ENCODE results near the gene GRIA1. TPM values are rescaled to one million over a fixed set of nuclear protein-coding genes. Genes with fewer than 3 reads are reported as not detected.

Gene GRIA1
- total and polyA plus RNA-seq, 10 of the 15 experiments (the other 5 are each of a cell fraction or from before 2014, with no cell fraction given): 0.04 to 0.18 (median 0.04) TPM; not detected in 7

DNA sequence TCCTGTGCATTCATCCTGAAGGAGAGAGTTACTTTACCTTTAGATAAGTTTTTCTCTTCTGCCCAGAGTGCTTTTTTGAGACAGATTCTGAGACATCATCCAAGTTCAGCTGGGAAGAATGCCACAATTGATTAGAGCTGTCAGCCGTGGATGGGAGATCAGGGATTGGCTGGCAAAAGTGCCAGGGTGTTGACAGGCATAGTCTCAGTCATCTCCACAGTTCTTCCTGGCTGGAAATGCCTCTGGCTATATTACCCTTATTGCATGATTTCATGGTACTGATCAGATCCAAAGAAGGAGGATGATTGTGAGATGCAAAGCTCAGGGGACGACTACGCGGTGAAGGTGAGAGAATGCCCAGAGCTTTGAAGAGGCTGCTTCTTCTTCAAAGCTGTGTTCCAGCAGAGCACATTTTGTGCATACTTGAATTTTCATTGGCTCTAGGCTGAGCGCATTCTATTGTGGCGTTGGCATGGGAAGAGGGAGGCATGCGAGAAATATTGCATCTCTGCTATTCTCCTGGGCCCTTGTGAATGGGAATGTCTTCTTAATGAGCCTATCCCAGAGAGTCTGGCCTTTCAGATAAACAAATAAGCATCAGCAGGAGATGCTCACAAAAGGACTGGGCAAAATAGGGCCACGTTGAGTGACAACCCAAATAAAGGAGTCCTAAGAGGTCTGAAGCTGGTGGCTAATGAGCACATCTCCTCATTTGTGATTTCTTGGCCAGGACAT, 82.1 kb downstream of the GRIA1 start (continued):
- TF ChIP-seq CTCF (IDR thresholded peaks at IDR 0.05 in 2 of 3, conservative IDR thresholded peaks at IDR 0.05 in 1 of 3; ENCODE audit: control insufficient read depth in 2 of 3, extremely low read depth in 1 of 3, insufficient read depth in 1 of 3, low read depth in 3 of 3, low read length in 3 of 3): no peak

DNA sequence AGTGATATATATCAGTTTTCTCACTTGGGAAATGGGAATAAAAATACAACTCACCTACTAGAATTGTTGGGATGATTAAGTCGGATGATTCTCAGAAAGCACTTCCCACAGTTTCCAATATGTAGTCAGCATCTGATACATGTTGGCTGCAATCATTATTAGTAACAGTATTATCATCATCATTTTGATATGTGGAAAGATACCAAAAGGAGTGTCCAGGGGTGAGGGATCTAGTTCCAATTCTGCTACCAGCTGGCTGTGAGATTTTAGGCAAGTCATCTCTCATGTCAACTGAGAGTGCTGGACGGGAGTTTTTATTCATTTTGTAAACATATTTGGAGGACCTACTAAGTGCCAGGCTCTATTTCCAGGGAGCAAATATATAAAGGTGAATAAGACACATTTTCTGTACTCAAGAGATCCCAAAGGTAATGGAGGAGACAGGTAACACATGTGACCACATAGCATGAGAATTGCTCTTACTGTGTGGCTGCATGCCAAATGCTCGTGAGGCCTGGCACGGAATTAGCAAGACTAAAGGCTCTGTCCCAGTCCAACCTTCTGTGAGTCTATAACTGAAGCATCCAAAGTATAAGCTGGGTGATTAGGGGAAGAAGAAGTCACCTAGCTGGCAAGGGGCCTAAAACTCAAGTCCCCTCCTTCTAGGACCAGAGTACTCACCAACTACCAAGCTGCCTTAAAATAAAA, 83.0 kb downstream of the GRIA1 start:
- Histone ChIP-seq H3K4me3 (no peak overlapping the region), H3K4me1 (ENCODE audit: control insufficient read depth, insufficient read depth, low read length) (no peaks in the 10 kb centered on the region), H3K79me2 (ENCODE audit: control insufficient read depth, insufficient read depth, low read length) (no peaks in the 10 kb centered on the region), H3K4me2 (ENCODE audit: control insufficient read depth, insufficient read depth) (no peak overlapping the region), H3K9ac (ENCODE audit: control insufficient read depth, insufficient read depth, low read length) (no peak overlapping the region), H3K27me3 (replicated peaks in 1 of 2; ENCODE audit: control insufficient read depth in 2 of 2, insufficient read depth in 2 of 2, low read length in 1 of 2) (no peaks in the 10 kb centered on the region), H3K36me3 (ENCODE audit: control insufficient read depth in 2 of 2, insufficient read depth in 2 of 2, low read length in 1 of 2) (no peaks in the 10 kb centered on the region), H3K9me3 (replicated peaks; ENCODE audit: control insufficient read depth, insufficient read depth, low read length) (no peaks in the 10 kb centered on the region), H2AFZ (ENCODE audit: control insufficient read depth, low read depth, low read length) (no peak overlapping the region), H4K20me1 (ENCODE audit: control insufficient read depth, insufficient read depth) (no peaks in the 10 kb centered on the region), H3K27ac (ENCODE audit: control insufficient read depth, insufficient read depth) (no peak overlapping the region)
- SMC1A ChIA-PET (ENCODE audit: uncharacterized antibody, unreplicated experiment): interaction anchor here (1.1 to 1.7 kb wide), 2 partner anchors 10 to 15 kb away, joined by 4 read pairs; no protein-coding TSS in a partner anchor
- DNase-seq (ENCODE audit: low read depth, low spot score) (no peak), ATAC-seq (no peak), FAIRE-seq (no peak)
- RAD21 ChIA-PET (ENCODE audit: unreplicated experiment): no interaction called here
- POLR2A ChIA-PET: no interaction called here
- in situ Hi-C loops (cut with MboI) (no loop called here), intact Hi-C loops (cut with micrococcal nuclease; ENCODE audit: unreplicated experiment) (no loop called here)
- no TSS peak for BruUV-seq (replicated peaks)
- CTCF ChIA-PET: no interaction called here
- WGBS (ENCODE audit: insufficient coverage, insufficient replicate concordance, low lambda C conversion rate, missing lambda C conversion rate): 20% methylated on average over 4 of the region's 4 CpGs
- no peak for TF ChIP-seq CBX5 (IDR thresholded peaks at IDR 0.05; ENCODE audit: low read depth)
- no peak for TF ChIP-seq TCF12 (IDR thresholded peaks at IDR 0.05; ENCODE audit: low read depth, low read length)
- TF ChIP-seq SREBF2 (IDR thresholded peaks at IDR 0.05; ENCODE audit: low read length): no peak
- no peak for TF ChIP-seq MEF2B (IDR thresholded peaks at IDR 0.05; ENCODE audit: partially characterized antibody, poor library complexity, severe bottlenecking)
- TF ChIP-seq CHD2 (IDR thresholded peaks at IDR 0.05; ENCODE audit: borderline replicate concordance, low read depth, low read length): no peak
- TF ChIP-seq BHLHE40 (IDR thresholded peaks at IDR 0.05; ENCODE audit: borderline replicate concordance in 1 of 2, low read depth in 2 of 2, low read length in 1 of 2): no peak
- TF ChIP-seq PML (IDR thresholded peaks at IDR 0.05; ENCODE audit: low read length): no peak
- no peak for TF ChIP-seq SPI1 (IDR thresholded peaks at IDR 0.05; ENCODE audit: borderline replicate concordance, insufficient read depth, low read depth, low read length)
- TF ChIP-seq SMAD5 (IDR thresholded peaks at IDR 0.05; ENCODE audit: low read depth): no peak
- TF ChIP-seq WRNIP1 (IDR thresholded peaks at IDR 0.05; ENCODE audit: borderline replicate concordance, low read depth, low read length): no peak
- no peak for TF ChIP-seq EED (IDR thresholded peaks at IDR 0.05; ENCODE audit: low read depth)
- TF ChIP-seq PBX3 (IDR thresholded peaks at IDR 0.05; ENCODE audit: insufficient replicate concordance, low read depth, low read length): no peak
- TF ChIP-seq MYC (IDR thresholded peaks at IDR 0.05; ENCODE audit: insufficient read depth, insufficient read length, insufficient replicate concordance, low read length, severe bottlenecking): no peak
- TF ChIP-seq ESRRA (IDR thresholded peaks at IDR 0.05; ENCODE audit: low read length): no peak
- no peak for TF ChIP-seq PAX5 (IDR thresholded peaks at IDR 0.05; ENCODE audit: borderline replicate concordance, low read depth, low read length)
- TF ChIP-seq SUZ12 (IDR thresholded peaks at IDR 0.05; ENCODE audit: unreplicated experiment): no peak
- TF ChIP-seq YY1 (IDR thresholded peaks at IDR 0.05; ENCODE audit: low read depth, low read length): no peak

Data from GM12878 (cell line).